Ishikawa (cell line): ENCODE results near the gene NUP43.

Experiments used
- CEBPB ChIP-seq: IDR thresholded peaks from 2 replicates; pipeline ENCODE4 v1.6.1; 2012
- CREB1 ChIP-seq: IDR thresholded peaks from 2 replicates; pipeline ENCODE4 v1.6.1; 2012; ENCODE audit warnings: low read depth
- EGR1 ChIP-seq: IDR thresholded peaks from 2 replicates; pipeline ENCODE4 v1.6.1; 2012
- EP300 ChIP-seq: IDR thresholded peaks from 2 replicates; pipeline ENCODE4 v1.6.1; 2012; ENCODE audit warnings: borderline replicate concordance
- FOXM1 ChIP-seq: IDR thresholded peaks from 2 replicates; pipeline ENCODE4 v1.6.1; 2012; ENCODE audit warnings: low read depth, borderline replicate concordance
- MAX ChIP-seq: IDR thresholded peaks from 2 replicates; pipeline ENCODE4 v1.6.1; 2012
- NFIC ChIP-seq: IDR thresholded peaks from 2 replicates; pipeline ENCODE4 v1.6.1; 2012
- RAD21 ChIP-seq: IDR thresholded peaks from 2 replicates; pipeline ENCODE4 v1.6.1; 2012; ENCODE audit warnings: low read depth
- REST ChIP-seq: IDR thresholded peaks from 2 replicates; pipeline ENCODE4 v1.6.1; 2012; ENCODE audit warnings: low read depth, mild to moderate bottlenecking
- TAF1 ChIP-seq: IDR thresholded peaks from 2 replicates; pipeline ENCODE4 v1.6.1; 2012; ENCODE audit warnings: low read depth, mild to moderate bottlenecking
- TCF12 ChIP-seq: IDR thresholded peaks from 2 replicates; pipeline ENCODE4 v1.6.1; 2012; ENCODE audit warnings: low read depth
- TEAD4 ChIP-seq: IDR thresholded peaks from 2 replicates; pipeline ENCODE4 v1.6.1; 2012
- USF1 ChIP-seq: IDR thresholded peaks from 2 replicates; pipeline ENCODE4 v1.6.1; 2012
- YY1 ChIP-seq: IDR thresholded peaks from 2 replicates; pipeline ENCODE4 v1.6.1; 2012; ENCODE audit warnings: low read depth
- ZBTB7A ChIP-seq: IDR thresholded peaks from 2 replicates; pipeline ENCODE4 v1.6.1; 2012; ENCODE audit warnings: low read depth

NUP43 gene

GRCh38 chr6:149723771-149724417, 22.4 kb downstream of the NUP43 start:
- no peak for TF ChIP-seq EGR1
- no peak for TF ChIP-seq USF1
- no peak for TF ChIP-seq YY1
- peak; percentile 59 for TF ChIP-seq RAD21

- no peak for TF ChIP-seq MAX
Measured at GRCh38 chr6:149723262-149723661, 23.1 kb downstream of the NUP43 start.

GRCh38 chr6:149719531-149719930, 26.8 kb downstream of the NUP43 start:
- TF ChIP-seq CREB1, result no peak
- TF ChIP-seq EP300, result no peak
- TF ChIP-seq TAF1, result no peak
- TF ChIP-seq REST, result no peak
- no peak for TF ChIP-seq CEBPB
- no peak for TF ChIP-seq RAD21
- TF ChIP-seq NFIC, result no peak
- TF ChIP-seq ZBTB7A, result no peak
- TF ChIP-seq EGR1, result no peak
- TF ChIP-seq USF1, result no peak
- TF ChIP-seq FOXM1, result no peak
- TF ChIP-seq TEAD4, result no peak
- TF ChIP-seq YY1, result no peak
- no peak for TF ChIP-seq TCF12
- TF ChIP-seq MAX, result no peak

GRCh38 chr6:149717588-149718458, 28.5 kb downstream of the NUP43 start, which contains the start of gene LATS1:
LATS1 (minus strand) TSS chr6:149718101; CDS start chr6:149702126, 15,975 bp downstream.
- TF ChIP-seq TAF1 (peak; percentile 97), CREB1 (no peak), RAD21 (no peak; the same call in 1 of the 2 replicates), EP300 (peak; percentile 31; the same call in 1 of the 2 replicates), USF1 (peak; percentile 3), FOXM1 (no peak), REST (peak; percentile 63), EGR1 (peak; percentile 40; the same call in 1 of the 2 replicates), YY1 (peak; percentile 96), TCF12 (peak; percentile 54), TEAD4 (0 out of 2 replicates have a peak, but pooled peaks have one; percentile 8), MAX (peak; percentile 59), CEBPB (no peak), ZBTB7A (peak; percentile 83; the same call in 1 of the 2 replicates), NFIC (peak; percentile 65; the same call in 1 of the 2 replicates)

- TF ChIP-seq EGR1 (no peak), RAD21 (no peak), YY1 (no peak), TEAD4 (no peak), FOXM1 (no peak), ZBTB7A (no peak), TAF1 (no peak), EP300 (no peak), USF1 (no peak), MAX (no peak), NFIC (no peak), REST (no peak), CEBPB (no peak)
Measured at GRCh38 chr6:149717255-149717587, 29.1 kb downstream of the NUP43 start.
